HuH-7 (cell line): ENCODE data around the gene TELO2.

Experiments used
- DNase-seq: peaks from one replicate; pipeline ENCODE4 v3.0.0; 2011; ENCODE audit warnings: low spot score

The TELO2 gene

DNA sequence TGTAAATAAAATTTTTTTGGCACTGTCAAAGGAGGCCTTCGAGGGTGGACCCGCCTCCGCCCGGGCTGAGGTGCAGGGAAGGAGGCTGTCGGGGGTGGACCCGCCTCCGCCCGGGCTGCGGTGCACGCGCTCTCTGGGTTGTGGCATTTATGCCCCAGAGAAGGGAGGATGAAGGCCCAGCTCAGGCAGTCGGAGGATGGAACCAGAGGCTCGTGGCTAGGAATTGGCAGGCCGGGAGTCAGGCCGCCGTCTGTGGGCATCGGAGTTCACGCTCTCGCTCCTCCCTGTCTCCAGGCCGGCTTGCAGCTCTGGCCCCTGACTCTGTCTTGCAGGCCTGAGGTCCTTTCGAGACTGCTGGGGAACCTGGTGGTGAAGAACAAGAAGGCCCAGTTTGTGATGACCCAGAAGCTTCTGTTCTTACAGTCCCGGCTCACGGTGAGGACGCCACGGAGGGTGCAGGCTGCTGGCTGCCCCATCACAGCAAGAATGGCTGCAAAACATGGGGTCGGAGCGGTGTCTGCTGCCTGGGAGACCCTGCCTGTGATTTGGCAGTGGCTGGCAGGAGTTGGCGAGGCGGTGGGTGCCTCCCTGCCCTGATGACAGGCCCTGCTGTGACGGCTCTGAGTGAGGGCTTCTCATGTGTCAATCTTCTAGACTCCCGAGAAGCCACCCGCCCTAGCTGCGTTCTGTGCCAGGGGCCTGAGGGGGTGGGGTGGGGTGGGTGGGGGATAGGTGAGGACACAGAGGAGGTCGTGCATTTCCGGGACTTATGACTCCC lies 5.9 kb downstream of the TELO2 start:
- DNase-seq = no peak

- no peak for DNase-seq
Observed at GRCh38 chr16:1499756-1500464, 6.8 kb downstream of the TELO2 start.

- DNase-seq = no peak
Observed at GRCh38 chr16:1500465-1501150, 7.4 kb downstream of the TELO2 start.

- DNase-seq = no peak
Observed at GRCh38 chr16:1501630-1502029, 8.5 kb downstream of the TELO2 start.

DNA sequence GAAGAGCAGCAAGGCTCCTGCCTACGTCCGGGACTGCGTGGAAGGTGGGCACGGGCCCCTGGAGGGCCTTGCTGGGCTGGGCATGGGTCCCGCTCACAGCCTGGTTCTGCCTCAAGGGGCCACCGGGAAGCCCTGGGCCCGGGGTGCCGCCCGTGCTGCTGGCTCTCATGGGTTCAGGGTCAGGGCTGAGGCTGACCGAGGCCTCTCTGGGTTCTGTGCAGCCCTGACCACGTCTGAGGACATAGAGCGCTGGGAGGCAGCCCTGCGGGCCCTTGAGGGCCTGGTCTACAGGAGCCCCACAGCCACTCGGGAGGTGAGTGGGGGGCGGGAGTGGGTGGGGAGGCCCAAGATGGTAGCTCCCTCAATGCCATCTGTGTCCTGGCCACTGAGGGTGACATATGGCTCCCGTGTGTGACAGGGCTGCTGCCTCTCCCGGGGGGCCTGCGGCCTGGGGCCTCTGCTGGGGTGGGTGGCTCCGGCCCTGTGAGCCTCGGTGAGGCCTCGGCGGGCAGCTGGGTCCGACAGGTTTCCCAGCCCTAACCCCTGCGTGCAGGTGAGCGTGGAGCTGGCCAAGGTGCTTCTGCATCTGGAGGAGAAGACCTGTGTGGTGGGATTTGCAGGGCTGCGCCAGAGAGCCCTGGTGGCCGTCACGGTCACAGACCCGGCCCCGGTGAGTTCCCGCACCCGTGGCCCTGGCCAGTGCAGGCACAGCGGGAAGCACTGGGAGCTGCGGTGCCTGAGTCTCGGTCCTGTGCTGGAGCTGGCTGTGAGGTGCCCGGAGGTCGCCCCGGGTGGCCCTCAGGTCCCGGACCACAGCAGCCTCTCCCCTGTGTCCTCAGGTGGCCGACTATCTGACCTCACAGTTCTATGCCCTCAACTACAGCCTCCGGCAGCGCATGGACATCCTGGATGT lies 9.2 kb downstream of the TELO2 start:
- no peak for DNase-seq

- DNase-seq = no peak
Observed at GRCh38 chr16:1503110-1503955, 10.2 kb downstream of the TELO2 start.

DNA sequence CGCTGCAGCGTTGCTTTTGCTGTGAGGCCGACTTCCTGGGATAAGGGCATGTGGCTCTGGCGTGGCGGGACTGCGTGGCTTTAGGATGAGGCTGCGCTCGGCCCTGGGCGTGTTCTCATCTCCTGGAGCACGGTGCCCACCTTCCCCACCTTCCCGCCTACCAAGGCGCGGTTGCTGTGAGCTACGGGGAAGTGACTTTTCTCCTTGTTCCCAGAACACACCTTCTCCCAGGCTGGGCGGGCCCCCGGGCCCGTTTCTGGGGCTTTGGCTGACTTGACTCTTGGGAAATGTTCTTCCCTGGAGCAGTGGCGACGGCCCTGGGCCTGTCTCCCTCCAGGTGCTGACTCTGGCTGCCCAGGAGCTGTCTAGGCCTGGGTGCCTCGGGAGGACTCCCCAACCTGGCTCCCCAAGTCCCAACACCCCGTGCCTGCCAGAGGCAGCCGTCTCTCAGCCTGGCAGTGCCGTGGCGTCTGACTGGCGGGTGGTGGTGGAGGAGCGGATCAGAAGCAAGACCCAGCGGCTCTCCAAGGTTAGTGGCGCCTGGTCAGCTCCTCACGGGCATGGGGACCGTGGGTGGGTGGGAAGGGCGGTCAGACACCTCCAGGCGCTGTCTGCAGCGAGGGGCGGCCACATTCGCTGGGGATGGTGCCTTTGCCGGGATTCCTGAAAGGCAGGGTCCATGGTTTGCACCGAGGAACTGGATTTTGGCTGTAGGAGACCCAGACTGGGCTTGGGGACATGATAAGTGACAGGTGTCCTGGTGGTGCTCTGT lies 12.1 kb downstream of the TELO2 start:
- no peak for DNase-seq

DNA sequence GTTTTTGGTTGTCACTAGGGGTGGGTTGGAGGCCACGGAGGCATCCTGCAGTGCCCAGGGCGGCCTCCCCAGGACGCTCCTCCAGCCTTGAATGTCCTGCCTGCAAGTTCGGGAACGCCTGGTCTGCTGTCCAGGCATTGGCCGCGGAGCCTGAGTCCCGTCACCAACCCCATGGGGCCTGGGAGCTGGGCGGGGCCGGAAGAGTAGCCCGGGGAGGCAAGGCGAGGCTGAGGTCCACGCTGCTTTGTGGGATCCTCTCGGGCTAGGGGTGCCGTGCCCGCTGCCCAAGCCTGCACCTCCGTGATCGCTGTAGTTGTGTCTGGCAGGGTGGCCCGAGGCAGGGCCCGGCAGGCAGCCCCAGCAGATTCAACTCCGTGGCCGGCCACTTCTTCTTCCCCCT lies 12.8 kb downstream of the TELO2 start:
- DNase-seq = no peak

DNA sequence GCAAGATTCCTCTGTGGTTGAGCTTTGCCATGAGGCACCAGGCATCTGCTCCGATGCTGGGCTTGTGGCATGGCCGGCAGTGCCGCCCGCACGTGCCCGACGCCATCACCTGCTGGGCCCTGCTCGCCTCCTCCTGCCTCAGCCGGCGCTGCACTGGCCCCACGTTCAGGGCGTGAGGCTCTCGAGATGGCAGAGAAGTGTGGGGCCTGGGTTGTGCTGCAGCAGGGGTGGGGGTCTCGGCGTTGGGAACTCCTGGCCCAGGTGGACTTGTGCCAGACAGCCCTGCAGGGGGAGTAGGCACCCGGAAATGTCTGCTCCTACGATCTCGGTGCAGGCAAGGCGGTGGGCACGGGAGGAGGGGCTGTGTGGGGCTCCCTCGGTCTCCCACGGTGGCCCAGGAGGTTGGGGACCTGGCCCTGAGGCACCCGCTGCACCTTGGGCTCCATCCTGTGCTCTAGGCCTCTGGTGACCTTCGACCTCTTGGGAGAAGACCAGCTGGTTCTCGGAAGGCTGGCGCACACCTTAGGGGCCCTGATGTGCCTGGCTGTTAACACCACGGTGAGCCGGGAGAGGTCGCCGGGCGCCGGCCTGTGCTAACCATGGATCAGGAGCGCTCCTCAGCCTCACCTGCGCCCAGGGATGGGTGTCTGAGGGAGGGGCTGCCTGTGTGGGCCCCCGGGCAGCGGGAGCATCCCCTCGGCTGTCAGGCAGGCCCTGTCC lies 13.5 kb downstream of the TELO2 start:
- DNase-seq = no peak

- no peak for DNase-seq
Observed at GRCh38 chr16:1508494-1509187, 15.5 kb downstream of the TELO2 start.

GRCh38 chr16:1509307-1510221 lies 16.4 kb downstream of the TELO2 start:
- DNase-seq = no peak

GRCh38 chr16:1510272-1510671 lies 17.1 kb downstream of the TELO2 start:
- no peak for DNase-seq

DNA sequence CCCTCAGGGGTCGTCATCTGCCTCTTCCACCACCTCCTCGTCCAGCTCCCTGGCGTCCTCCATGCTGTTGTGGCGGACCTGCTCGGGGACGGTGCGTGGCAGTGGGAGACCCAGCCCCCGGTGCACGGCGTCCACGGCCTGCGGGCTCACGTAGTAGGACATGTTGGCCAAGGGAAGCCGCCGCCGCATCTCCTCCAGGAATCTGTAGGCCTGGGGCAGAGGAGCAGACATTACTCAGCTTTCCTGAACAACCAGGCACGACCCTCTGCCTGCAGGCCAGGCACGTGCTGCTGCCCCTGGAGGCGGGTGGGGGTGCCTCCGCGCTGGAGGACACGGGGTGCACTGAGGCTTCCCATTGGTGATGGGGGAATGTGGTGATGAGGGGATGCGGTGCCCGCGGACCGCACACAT lies 17.8 kb downstream of the TELO2 start:
- no peak for DNase-seq

DNA sequence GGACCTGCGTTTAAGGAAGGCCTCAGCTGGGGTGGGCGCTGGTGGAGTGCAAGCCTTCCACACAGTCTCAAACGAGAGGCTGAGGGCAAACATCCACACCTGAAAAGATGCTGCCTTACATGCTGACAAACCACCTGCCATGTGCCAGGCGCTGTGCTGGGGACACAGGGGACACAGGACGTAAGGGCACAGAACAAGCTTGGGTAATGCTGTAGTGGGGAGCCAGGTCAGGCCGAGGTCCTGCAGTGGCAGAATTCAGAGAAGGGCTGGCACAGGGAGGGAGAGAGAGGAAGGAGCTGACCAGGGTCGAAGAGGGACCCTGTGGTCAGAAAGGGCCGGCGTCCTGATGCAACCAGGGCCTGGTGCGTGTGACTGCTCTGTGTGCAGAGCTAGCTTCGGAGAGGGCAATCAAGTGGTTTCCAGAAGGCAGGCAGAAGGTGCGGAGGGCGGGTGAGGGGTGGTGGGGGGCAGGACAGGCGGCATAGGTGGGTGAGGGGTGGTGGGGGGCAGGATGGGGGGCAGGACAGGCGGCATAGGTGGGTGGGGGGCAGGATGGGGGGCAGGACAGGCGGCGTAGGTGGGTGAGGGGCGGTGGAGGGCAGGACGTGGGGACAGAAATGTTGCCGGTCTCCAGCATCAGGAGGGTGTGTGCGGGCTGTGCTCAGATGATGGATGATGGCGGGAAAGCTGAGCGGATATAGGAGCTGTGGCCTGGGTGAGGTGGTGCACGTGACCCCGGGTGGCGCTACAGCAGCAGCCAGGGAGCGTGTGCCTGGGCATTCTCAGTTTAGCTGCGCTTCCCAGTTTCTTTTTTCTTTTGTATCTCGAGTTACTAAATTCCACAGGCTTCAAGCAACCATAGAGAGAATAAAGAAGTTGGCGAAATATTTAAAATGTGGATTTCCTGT lies 18.8 kb downstream of the TELO2 start:
- no peak for DNase-seq

GRCh38 chr16:1512774-1513173 lies 19.6 kb downstream of the TELO2 start:
- no peak for DNase-seq

DNA sequence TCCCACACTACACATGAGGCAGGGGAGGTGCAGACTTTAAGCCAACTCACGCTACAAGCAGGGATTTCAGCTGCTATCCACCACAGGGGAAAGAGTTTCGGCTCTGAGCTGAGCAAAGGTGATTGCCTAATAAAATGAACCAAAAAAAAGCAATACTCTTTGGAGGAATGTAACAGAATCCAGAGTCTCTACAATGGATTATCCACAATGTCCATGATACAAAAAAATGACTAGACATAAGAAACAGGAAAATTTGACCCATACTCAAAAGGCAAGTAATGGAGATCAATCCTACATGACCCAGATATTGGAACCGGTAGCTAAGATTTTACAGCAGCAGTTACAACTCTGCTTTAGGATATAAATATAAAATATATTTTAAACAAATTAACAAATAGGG lies 21.3 kb downstream of the TELO2 start:
- DNase-seq = no peak

DNA sequence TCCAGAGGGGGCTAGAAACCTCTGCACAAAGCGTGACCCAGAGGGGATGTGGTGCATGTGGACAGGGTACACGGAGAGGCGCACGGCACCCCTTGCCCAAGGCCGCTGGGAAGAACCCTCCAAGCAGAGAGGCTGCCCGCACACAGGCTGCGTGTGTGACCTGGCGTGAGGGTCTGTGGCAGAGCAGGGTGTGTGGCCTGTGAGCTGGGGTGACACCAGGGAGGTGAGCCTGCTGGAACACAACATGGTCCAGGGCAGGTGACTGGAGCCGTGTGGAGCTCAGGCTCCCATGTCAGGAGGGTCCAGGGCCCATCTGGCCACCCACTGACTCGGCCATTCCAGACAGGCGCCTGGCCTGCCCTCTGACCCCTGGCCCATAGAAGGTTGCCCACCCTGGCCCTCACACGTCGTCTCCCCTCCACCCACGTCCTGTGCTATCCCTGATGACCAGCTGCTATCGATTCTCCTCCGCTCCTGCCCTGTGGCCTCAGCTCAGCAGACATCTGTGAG lies 25.5 kb downstream of the TELO2 start:
- DNase-seq = no peak
